GDM1 (cell line): ENCODE measurements around the gene TM9SF2.

Experiments
- DNase-seq: peaks from one replicate; lab custom pipeline; 2025; lab: John Stamatoyannopoulos, UW

Gene TM9SF2

GRCh38 chr13:99577934-99578917 lies 77.0 kb downstream of the TM9SF2 start:
- DNase-seq, result no peak

GRCh38 chr13:99580500-99581268 lies 79.4 kb downstream of the TM9SF2 start:
- no peak for DNase-seq

DNA sequence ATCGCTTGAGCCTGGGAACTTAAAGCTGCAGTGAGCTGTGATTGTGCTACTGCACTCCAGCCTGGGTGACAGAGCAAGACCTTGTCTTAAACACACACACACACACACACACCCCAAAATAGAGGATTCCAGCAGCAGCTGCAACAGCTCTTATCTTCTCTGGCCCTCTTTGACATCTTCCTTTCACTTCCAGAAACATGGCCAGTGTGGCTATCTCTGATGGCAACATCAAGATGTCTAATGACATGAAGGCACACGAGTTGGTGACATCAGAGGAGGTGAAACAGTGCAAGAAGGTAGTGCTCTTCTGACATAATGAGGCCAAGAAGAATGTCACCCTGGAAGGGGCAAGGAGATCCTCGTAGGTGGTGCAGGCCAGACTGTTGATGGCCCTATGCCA lies 81.2 kb downstream of the TM9SF2 start:
- DNase-seq, result no peak

- DNase-seq, result no peak
These were observed 84.3 kb downstream of the TM9SF2 start for GRCh38 chr13:99585609-99586008.

GRCh38 chr13:99587021-99587420 lies 85.7 kb downstream of the TM9SF2 start:
- no peak for DNase-seq

DNA sequence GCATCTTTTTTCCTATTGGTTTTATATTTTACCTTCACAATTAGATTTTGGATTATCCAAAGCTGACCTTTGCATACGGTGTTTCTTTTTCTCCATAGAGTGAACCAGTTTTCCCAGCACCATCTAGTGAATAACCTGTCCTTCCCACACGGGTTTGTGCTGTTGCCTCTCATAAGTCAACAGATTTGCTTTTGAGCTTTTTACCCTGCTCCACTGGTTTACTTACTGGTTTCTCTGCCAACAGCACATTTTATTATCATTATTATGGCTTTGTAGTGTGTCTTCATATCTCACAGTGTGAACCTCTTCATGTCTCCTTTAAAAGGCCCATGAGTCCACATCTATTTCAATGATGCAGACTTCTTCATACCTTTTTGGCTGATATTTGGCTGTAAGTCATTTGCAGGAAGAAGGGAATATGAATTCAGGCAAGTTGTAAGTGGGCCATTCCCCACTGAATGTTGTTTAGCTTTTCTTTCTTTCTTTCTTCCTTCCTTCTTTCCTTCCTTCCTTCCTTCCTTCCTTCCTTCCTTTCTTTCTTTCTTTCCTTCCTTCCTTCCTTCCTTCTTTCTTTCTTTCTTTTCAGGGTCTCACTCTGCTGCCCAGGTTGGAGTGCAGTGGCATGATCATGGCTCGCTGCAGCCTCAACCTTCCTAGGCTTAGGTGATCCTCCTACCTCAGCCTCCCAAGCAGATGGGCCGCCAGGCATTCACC lies 86.8 kb downstream of the TM9SF2 start:
- DNase-seq, result no peak

GRCh38 chr13:99589575-99589974 lies 88.3 kb downstream of the TM9SF2 start:
- DNase-seq, result no peak

- no peak for DNase-seq
These were observed 89.3 kb downstream of the TM9SF2 start for GRCh38 chr13:99590519-99591011.

- no peak for DNase-seq
These were observed 94.9 kb downstream of the TM9SF2 start for GRCh38 chr13:99596180-99596579.

GRCh38 chr13:99600318-99600717 lies 99.0 kb downstream of the TM9SF2 start:
- DNase-seq, result no peak

- peak; percentile 46 for DNase-seq
These were observed 100.3 kb downstream of the TM9SF2 start for GRCh38 chr13:99601535-99601934.

- DNase-seq, result no peak
These were observed 103.4 kb downstream of the TM9SF2 start for GRCh38 chr13:99604636-99605035.

GRCh38 chr13:99605420-99606323 lies 104.4 kb downstream of the TM9SF2 start:
- peak; percentile 35 for DNase-seq

DNA sequence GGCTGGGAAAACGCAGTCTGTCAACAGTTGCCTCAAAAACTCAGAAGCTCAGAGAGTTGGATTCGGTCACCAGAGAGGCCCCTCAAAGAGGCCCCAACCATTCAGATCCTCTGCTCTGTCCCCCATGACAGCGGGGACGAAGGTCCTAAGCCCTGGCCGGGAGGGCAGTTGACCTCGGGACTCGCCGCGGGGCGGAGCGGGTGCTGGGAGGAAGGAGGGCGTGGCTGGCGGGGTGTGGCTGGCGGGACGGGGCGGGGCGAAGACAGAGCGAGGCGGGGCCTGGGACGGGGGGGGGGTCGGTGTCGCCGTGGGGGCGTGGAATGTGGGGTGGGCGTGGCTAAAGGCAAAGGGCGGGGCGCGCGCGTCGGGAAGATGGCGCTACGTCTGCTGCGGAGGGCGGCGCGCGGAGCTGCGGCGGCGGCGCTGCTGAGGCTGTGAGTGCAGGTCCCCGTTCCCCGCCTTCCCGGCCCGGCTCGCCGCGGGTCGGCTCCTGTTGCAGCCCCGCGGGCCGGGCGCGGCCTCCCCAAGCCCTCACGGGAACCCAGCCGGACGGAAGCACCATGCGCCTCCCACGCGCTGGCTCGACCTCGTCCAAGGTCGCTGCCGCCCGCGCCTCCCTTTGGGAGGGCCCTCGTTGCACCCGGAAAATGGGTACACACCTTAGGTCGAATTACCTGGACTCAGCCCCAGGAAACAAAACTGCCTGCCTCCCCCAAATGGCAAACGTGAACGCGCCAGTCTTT lies 105.2 kb downstream of the TM9SF2 start, which contains the start of gene CLYBL:
Gene CLYBL, plus strand, starts transcription at position 367 of the 743 bp plus-strand sequence.
- peak; percentile 91 for DNase-seq

- no peak for DNase-seq
These were observed 107.1 kb downstream of the TM9SF2 start for GRCh38 chr13:99608345-99608744.

DNA sequence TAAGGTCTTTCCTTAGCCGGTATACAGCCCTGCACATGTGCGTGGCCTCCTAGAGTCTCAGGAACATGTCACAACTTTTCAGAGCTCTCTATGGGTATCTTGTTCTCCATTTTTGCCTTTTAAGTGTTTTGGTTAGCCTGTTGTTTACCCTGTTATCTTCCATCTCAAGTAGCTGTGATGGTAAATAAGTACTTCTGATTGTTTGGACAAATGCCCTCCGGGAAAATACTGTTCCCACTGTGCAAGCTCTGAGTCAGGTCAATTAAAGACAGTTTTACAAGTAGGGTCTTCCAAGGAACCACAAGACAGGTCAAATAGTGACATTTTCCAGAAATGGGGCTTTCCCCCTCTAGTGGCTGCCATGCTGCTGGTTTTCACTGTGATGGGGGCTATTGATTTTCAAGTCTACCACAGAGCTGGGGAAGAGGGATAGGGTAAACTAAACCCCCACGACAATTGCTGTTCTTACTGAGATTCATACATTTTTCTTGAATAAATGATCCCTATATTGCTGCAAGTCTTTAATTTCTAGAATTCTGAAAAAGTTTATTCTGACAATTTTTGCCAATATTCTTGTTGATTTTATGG lies 109.5 kb downstream of the TM9SF2 start:
- no peak for DNase-seq
